H9 (cell line): Measurements from ENCODE around the gene MAPK8IP2. TPM values are rescaled to one million over a fixed set of nuclear protein-coding genes. Genes with fewer than 3 reads are reported as not detected.

Experiments
- DNase-seq: peaks from one replicate; pipeline ENCODE4 v3.0.0-alpha.2; 2017
- H2AFZ ChIP-seq: one replicate; pipeline ENCODE4 v1.6.1; 2013; ENCODE audit warnings: mild to moderate bottlenecking, low read length, control low read depth, moderate library complexity
- H2AK5ac ChIP-seq: 2 replicates; pipeline ENCODE4 v1.6.1; 2013; ENCODE audit warnings: low read length, control low read depth, mixed read lengths; ENCODE audit not compliant: insufficient read length
- H2BK120ac ChIP-seq: one replicate; pipeline ENCODE4 v1.6.1; 2013; ENCODE audit warnings: low read depth, mild to moderate bottlenecking, low read length, control low read depth, inconsistent platforms; ENCODE audit not compliant: poor library complexity, severe bottlenecking
- H2BK12ac ChIP-seq: 2 replicates; pipeline ENCODE4 v1.6.1; 2013; ENCODE audit warnings: low read length, control low read depth, mixed read lengths, low read depth; ENCODE audit not compliant: insufficient read length
- H2BK15ac ChIP-seq: 2 replicates; pipeline ENCODE4 v1.6.1; 2013; ENCODE audit warnings: low read depth, low read length, control low read depth
- H2BK20ac ChIP-seq: one replicate; pipeline ENCODE4 v1.6.1; 2013; ENCODE audit warnings: low read depth, mild to moderate bottlenecking, low read length, control low read depth, inconsistent platforms; ENCODE audit not compliant: poor library complexity, severe bottlenecking
- H2BK5ac ChIP-seq: 2 replicates; pipeline ENCODE4 v1.6.1; 2013; ENCODE audit warnings: low read length, control low read depth, mixed read lengths; ENCODE audit not compliant: insufficient read length
- H3K14ac ChIP-seq: 2 replicates; pipeline ENCODE4 v1.6.1; 2013; ENCODE audit warnings: low read length, control low read depth; ENCODE audit not compliant: insufficient read depth
- H3K18ac ChIP-seq: 2 replicates; pipeline ENCODE4 v1.6.1; 2013; ENCODE audit warnings: low read depth, mild to moderate bottlenecking, mixed read lengths, low read length, control low read depth; ENCODE audit not compliant: insufficient read length
- H3K23ac ChIP-seq: 2 replicates; pipeline ENCODE4 v1.6.1; 2013; ENCODE audit warnings: low read length, control low read depth, mixed read lengths, low read depth; ENCODE audit not compliant: insufficient read length
- H3K23me2 ChIP-seq: 2 replicates; pipeline ENCODE4 v1.6.1; 2013; ENCODE audit warnings: low read depth, mild to moderate bottlenecking, mixed read lengths, low read length, control low read depth; ENCODE audit not compliant: insufficient read length, poor library complexity, severe bottlenecking
- H3K27ac ChIP-seq: 2 replicates; pipeline ENCODE4 v1.5.1; 2013; ENCODE audit warnings: low read length, control low read depth, mixed read lengths, low read depth; ENCODE audit not compliant: insufficient read length
- H3K27me3 ChIP-seq: 2 replicates; pipeline ENCODE4 v1.6.1; 2013; ENCODE audit warnings: low read length, control low read depth, inconsistent platforms; ENCODE audit not compliant: insufficient read depth
- H3K4ac ChIP-seq: 2 replicates; pipeline ENCODE4 v1.6.1; 2013; ENCODE audit warnings: low read depth, mild to moderate bottlenecking, control low read depth, inconsistent platforms, low read length, moderate library complexity
- H3K4me1 ChIP-seq: 2 replicates; pipeline ENCODE4 v1.6.1; 2013; ENCODE audit warnings: low read length, control low read depth, inconsistent platforms; ENCODE audit not compliant: insufficient read depth
- H3K4me2 ChIP-seq: 2 replicates; pipeline ENCODE4 v1.6.1; 2013; ENCODE audit warnings: low read length, control low read depth, mixed read lengths; ENCODE audit not compliant: insufficient read length, insufficient read depth
- H3K56ac ChIP-seq: 2 replicates; pipeline ENCODE4 v1.6.1; 2013; ENCODE audit warnings: low read depth, mild to moderate bottlenecking, mixed read lengths, low read length, control low read depth; ENCODE audit not compliant: insufficient read length
- H3K79me1 ChIP-seq: 2 replicates; pipeline ENCODE4 v1.6.1; 2013; ENCODE audit warnings: low read depth, mild to moderate bottlenecking, moderate library complexity, low read length, control low read depth, inconsistent platforms; ENCODE audit not compliant: insufficient read depth, poor library complexity, severe bottlenecking
- H3K79me2 ChIP-seq: 2 replicates; pipeline ENCODE4 v1.6.1; 2013; ENCODE audit warnings: low read length, control low read depth, inconsistent platforms; ENCODE audit not compliant: insufficient read depth
- H3K9ac ChIP-seq: 2 replicates; pipeline ENCODE4 v1.6.1; 2013; ENCODE audit warnings: low read length, control low read depth, mixed read lengths; ENCODE audit not compliant: insufficient read length; ENCODE audit errors: extremely low read depth
- H3K9me3 ChIP-seq: one replicate; pipeline ENCODE4 v1.6.1; 2013; ENCODE audit warnings: low read depth, low read length, inconsistent platforms; ENCODE audit not compliant: control insufficient read depth
- H3T11ph ChIP-seq: one replicate; pipeline ENCODE4 v1.6.1; 2013; ENCODE audit warnings: mild to moderate bottlenecking, low read length, control low read depth, inconsistent platforms
- H4K20me1 ChIP-seq: one replicate; pipeline ENCODE4 v1.6.1; 2013; ENCODE audit not compliant: control insufficient read depth, insufficient read length, insufficient read depth
- H4K5ac ChIP-seq: 2 replicates; pipeline ENCODE4 v1.6.1; 2013; ENCODE audit warnings: low read depth, mild to moderate bottlenecking, mixed read lengths, low read length, control low read depth; ENCODE audit not compliant: insufficient read length
- H4K8ac ChIP-seq: replicated peaks from 2 replicates; pipeline ENCODE4 v1.6.1; 2013; ENCODE audit warnings: low read length, control low read depth, mixed read lengths, low read depth; ENCODE audit not compliant: insufficient read length
- H4K91ac ChIP-seq: 2 replicates; pipeline ENCODE4 v1.6.1; 2013; ENCODE audit warnings: low read depth, mild to moderate bottlenecking, moderate library complexity, mixed read lengths, low read length, control low read depth; ENCODE audit not compliant: insufficient read length
- H3K27ac Mint-ChIP-seq, 3 experiments: 2 replicates in 2 of 3; 3 replicates in 1 of 3; pipeline ENCODE4 v1.8.0; 2020 to 2021; ENCODE audit warnings: mixed read lengths in 3 of 3, mild to moderate bottlenecking in 1 of 3, moderate library complexity in 1 of 3
- H3K27me3 Mint-ChIP-seq: 2 replicates; pipeline ENCODE4 v1.8.0; 2021; ENCODE audit warnings: low read depth, mild to moderate bottlenecking, moderate library complexity, mixed read lengths
- H3K36me3 Mint-ChIP-seq, 3 experiments: 2 replicates in 2 of 3; 3 replicates in 1 of 3; pipeline ENCODE4 v1.8.0; 2020 to 2021; ENCODE audit warnings: low read depth in 3 of 3, mixed read lengths in 3 of 3; ENCODE audit not compliant: insufficient read depth in 1 of 3
- H3K4me1 Mint-ChIP-seq, 2 experiments: 2 replicates each; pipeline ENCODE4 v1.8.0; 2020; ENCODE audit warnings: mixed read lengths in 2 of 2
- H3K4me3 Mint-ChIP-seq, 2 experiments: 2 replicates in 1 of 2; 3 replicates in 1 of 2; pipeline ENCODE4 v1.8.0; 2020 to 2021; ENCODE audit warnings: mild to moderate bottlenecking in 2 of 2, mixed read lengths in 2 of 2, moderate library complexity in 1 of 2
- H3K9me3 Mint-ChIP-seq, 2 experiments: 2 replicates in 1 of 2; 3 replicates in 1 of 2; pipeline ENCODE4 v1.8.0; 2020; ENCODE audit warnings: mild to moderate bottlenecking in 2 of 2, mixed read lengths in 2 of 2, moderate library complexity in 1 of 2
- WGBS: extraction: QIAGEN DNeasy Blood & Tissue Kit; methylation state at CpG from one replicate; pipeline ENCODE4 v1.1.7; 2013; ENCODE audit warnings: missing lambda C conversion rate, low lambda C conversion rate, mixed read lengths; ENCODE audit not compliant: insufficient read length; ENCODE audit errors: extremely low coverage; 5-methylcytosine and 5-hydroxymethylcytosine counted together
- total RNA-seq: library from RNA; stranded (reverse); gene quantifications from 2 replicates; pipeline ENCODE4 v1.2.1, GENCODE V29; 2021
- TF ChIP-seq, protein P1 (sequence below): fragments of 200-600 bp; sonication (generic); conservative IDR thresholded peaks from 3 replicates; pipeline ENCODE4 v1.8.0; 2021; ENCODE audit warnings: antibody characterized with exemption, mild to moderate bottlenecking

MAPK8IP2 gene
- total RNA-seq, 1 experiment from 2014 or later: 5.7 TPM

DNA sequence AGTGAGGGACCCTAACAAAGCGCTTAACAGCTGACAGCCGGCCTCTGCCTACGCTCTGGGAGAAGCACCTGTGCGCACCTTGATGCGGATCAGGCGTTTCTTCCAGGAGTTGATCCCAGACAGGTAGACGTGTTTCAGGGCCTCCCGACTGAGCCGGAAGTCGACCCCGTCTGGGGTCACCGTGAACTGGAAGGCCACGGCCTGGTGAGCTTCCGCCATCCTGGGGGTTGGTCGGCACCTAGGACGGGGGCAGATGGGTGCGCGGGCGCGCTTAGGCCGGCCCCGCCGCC lies 23.0 kb upstream of the MAPK8IP2 start:
- Histone ChIP-seq H2BK15ac (no peak overlapping the region), H3K4me2 (no peak overlapping the region), H2AFZ (no peak overlapping the region), H3K79me2 (no peaks in the 10 kb centered on the region), H3K9me3 (no peaks in the 10 kb centered on the region), H3K27ac (no peak overlapping the region), H3K18ac (no peak overlapping the region), H3K4me1 (peaks cover 2% of the 10 kb centered on the region; the same call in 1 of the 2 replicates), H4K8ac (no peak overlapping the region), H2BK5ac (no peak overlapping the region), H3T11ph (no peak overlapping the region), H3K56ac (no peak overlapping the region), H3K14ac (no peak overlapping the region), H3K23me2 (no peaks in the 10 kb centered on the region), H4K91ac (no peak overlapping the region), H3K27me3 (no peaks in the 10 kb centered on the region), H3K23ac (no peak overlapping the region), H2BK12ac (no peak overlapping the region), H2BK120ac (no peak overlapping the region), H4K5ac (no peak overlapping the region), H2BK20ac (no peak overlapping the region), H4K20me1 (no peaks in the 10 kb centered on the region), H3K4ac (no peak overlapping the region), H3K79me1 (peaks cover 4% of the 10 kb centered on the region), H3K9ac (no peak overlapping the region), H2AK5ac (no peak overlapping the region)
- Mint-ChIP-seq H3K9me3 (no peaks in the 10 kb centered on the region), H3K36me3 (peaks cover 4 to 56% (median 48%) of the 10 kb centered on the region in 3 experiments), H3K4me1 (0 out of 4 replicates have a peak, but pooled peaks cover 0 to 6% of the 10 kb centered on the region in 2 experiments), H3K4me3 (no peak overlapping the region), H3K27ac (peak overlapping the region in 1 of 3 experiments; percentile 70; a peak in 3 of 7 replicates), H3K27me3 (no peaks in the 10 kb centered on the region; the same call in 1 of the 2 replicates)
- TF ChIP-seq, protein P1, sequence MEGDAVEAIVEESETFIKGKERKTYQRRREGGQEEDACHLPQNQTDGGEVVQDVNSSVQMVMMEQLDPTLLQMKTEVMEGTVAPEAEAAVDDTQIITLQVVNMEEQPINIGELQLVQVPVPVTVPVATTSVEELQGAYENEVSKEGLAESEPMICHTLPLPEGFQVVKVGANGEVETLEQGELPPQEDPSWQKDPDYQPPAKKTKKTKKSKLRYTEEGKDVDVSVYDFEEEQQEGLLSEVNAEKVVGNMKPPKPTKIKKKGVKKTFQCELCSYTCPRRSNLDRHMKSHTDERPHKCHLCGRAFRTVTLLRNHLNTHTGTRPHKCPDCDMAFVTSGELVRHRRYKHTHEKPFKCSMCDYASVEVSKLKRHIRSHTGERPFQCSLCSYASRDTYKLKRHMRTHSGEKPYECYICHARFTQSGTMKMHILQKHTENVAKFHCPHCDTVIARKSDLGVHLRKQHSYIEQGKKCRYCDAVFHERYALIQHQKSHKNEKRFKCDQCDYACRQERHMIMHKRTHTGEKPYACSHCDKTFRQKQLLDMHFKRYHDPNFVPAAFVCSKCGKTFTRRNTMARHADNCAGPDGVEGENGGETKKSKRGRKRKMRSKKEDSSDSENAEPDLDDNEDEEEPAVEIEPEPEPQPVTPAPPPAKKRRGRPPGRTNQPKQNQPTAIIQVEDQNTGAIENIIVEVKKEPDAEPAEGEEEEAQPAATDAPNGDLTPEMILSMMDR: no peak
- no CpG with 5 or more reads among the region's 23 CpGs for WGBS
- no peak for DNase-seq
